WTC11 (cell line): Measurements from ENCODE around the gene SMYD3. TPM values are rescaled to one million over a fixed set of nuclear protein-coding genes. Genes with fewer than 3 reads are reported as not detected.

ENCODE experiments used
- ATAC-seq: fragments of 200-7000 bp; cut with Tn5 transposase; 2 replicates; pipeline ENCODE4 v1.10.0; 2021; ENCODE audit warnings: mild to moderate bottlenecking, moderate library complexity
- CTCF ChIA-PET: fragments of 300-600 bp; sonication (Branson Sonifier 250); formaldehyde crosslinking; loops from one replicate; lab custom pipeline; 2021; ENCODE audit warnings: antibody characterized with exemption; lab: Charles Lee
- POLR2A ChIA-PET: fragments of 350-600 bp; sonication (Branson Sonifier 250); formaldehyde crosslinking; loops from one replicate; lab custom pipeline; 2021; ENCODE audit warnings: antibody characterized with exemption; lab: Charles Lee
- DNase-seq: peaks from one replicate; pipeline ENCODE4 v3.0.0; 2021; ENCODE audit warnings: low spot score
- H3K27ac Mint-ChIP-seq: 2 replicates; pipeline ENCODE4 v1.8.0; 2021; ENCODE audit warnings: mixed read lengths
- H3K27me3 Mint-ChIP-seq: 2 replicates; pipeline ENCODE4 v1.8.0; 2021; ENCODE audit warnings: low read depth, mild to moderate bottlenecking, moderate library complexity, mixed read lengths
- H3K36me3 Mint-ChIP-seq: 2 replicates; pipeline ENCODE4 v1.8.0; 2021; ENCODE audit warnings: mixed read lengths
- H3K4me1 Mint-ChIP-seq: 2 replicates; pipeline ENCODE4 v1.8.0; 2022; ENCODE audit warnings: mixed read lengths
- H3K4me3 Mint-ChIP-seq: 2 replicates; pipeline ENCODE4 v1.8.0; 2021; ENCODE audit warnings: mild to moderate bottlenecking, moderate library complexity, mixed read lengths
- H3K9me3 Mint-ChIP-seq: 2 replicates; pipeline ENCODE4 v1.8.0; 2021; ENCODE audit warnings: mixed read lengths
- CREB1 ChIP-seq: sonication (generic); formaldehyde crosslinking; IDR thresholded peaks from 2 replicates; pipeline ENCODE4 v1.8.0; 2023; ENCODE audit warnings: mild to moderate bottlenecking, missing genetic modification reagents
- CREM ChIP-seq: sonication (generic); formaldehyde crosslinking; IDR thresholded peaks from 2 replicates; pipeline ENCODE4 v1.8.1; 2022; ENCODE audit warnings: mild to moderate bottlenecking, missing genetic modification reagents, moderate library complexity
- ESRRA ChIP-seq: sonication (generic); formaldehyde crosslinking; IDR thresholded peaks from 2 replicates; pipeline ENCODE4 v1.8.1; 2022; ENCODE audit warnings: mild to moderate bottlenecking, missing genetic modification reagents, borderline replicate concordance
- HMGA2 ChIP-seq: fragments of 250-450 bp; sonication (Bioruptor Pico); IDR thresholded peaks from 2 replicates; pipeline ENCODE4 v1.4.0; 2021; ENCODE audit warnings: mild to moderate bottlenecking, moderate library complexity
- IRF2 ChIP-seq: sonication (generic); formaldehyde crosslinking; IDR thresholded peaks from 2 replicates; pipeline ENCODE4 v1.8.0; 2022; ENCODE audit warnings: low read depth, missing genetic modification reagents, borderline replicate concordance
- MXD4 ChIP-seq: fragments of 250-450 bp; sonication (Bioruptor Pico); IDR thresholded peaks from 2 replicates; pipeline ENCODE4 v1.8.0; 2021; ENCODE audit warnings: mild to moderate bottlenecking, moderate library complexity, borderline replicate concordance
- NFATC4 ChIP-seq: fragments of 250-450 bp; sonication (Bioruptor Pico); IDR thresholded peaks from 2 replicates; pipeline ENCODE4 v1.9.0; 2021; ENCODE audit warnings: mild to moderate bottlenecking
- SMAD3 ChIP-seq: sonication (generic); formaldehyde crosslinking; IDR thresholded peaks from 2 replicates; pipeline ENCODE4 v1.8.0; 2022; ENCODE audit warnings: missing genetic modification reagents, mild to moderate bottlenecking, borderline replicate concordance
- SMAD4 ChIP-seq: sonication (generic); formaldehyde crosslinking; IDR thresholded peaks from 2 replicates; pipeline ENCODE4 v1.8.0; 2022; ENCODE audit warnings: mild to moderate bottlenecking, missing genetic modification reagents
- ZNF416 ChIP-seq: fragments of 250-450 bp; sonication (Bioruptor Pico); IDR thresholded peaks from 2 replicates; pipeline ENCODE4 v1.9.0; 2021; ENCODE audit warnings: mild to moderate bottlenecking, inconsistent platforms
- total RNA-seq: library from RNA; stranded (reverse); gene quantifications from 3 replicates; pipeline ENCODE4 v1.2.3, GENCODE V29; 2021
- TF ChIP-seq, protein P1 (sequence below): fragments of 250-450 bp; sonication (Bioruptor Pico); conservative IDR thresholded peaks from 2 replicates; pipeline ENCODE4 v1.9.0; 2021; ENCODE audit warnings: mild to moderate bottlenecking
- TF ChIP-seq, protein P2 (sequence below): sonication (generic); formaldehyde crosslinking; IDR thresholded peaks from 2 replicates; pipeline ENCODE4 v1.8.0; 2022; ENCODE audit warnings: mild to moderate bottlenecking, missing genetic modification reagents
- TF ChIP-seq, protein P3 (sequence below): sonication (generic); formaldehyde crosslinking; IDR thresholded peaks from 2 replicates; pipeline ENCODE4 v1.8.1; 2023; ENCODE audit warnings: mild to moderate bottlenecking, missing genetic modification reagents, borderline replicate concordance
- TF ChIP-seq, protein P4 (sequence below): sonication (generic); formaldehyde crosslinking; conservative IDR thresholded peaks from 2 replicates; pipeline ENCODE4 v1.8.1; 2023; ENCODE audit warnings: mild to moderate bottlenecking, low read depth, missing genetic modification reagents, moderate library complexity

Gene SMYD3
- total RNA-seq, 1 experiment from 2014 or later = 21.4 TPM

DNA sequence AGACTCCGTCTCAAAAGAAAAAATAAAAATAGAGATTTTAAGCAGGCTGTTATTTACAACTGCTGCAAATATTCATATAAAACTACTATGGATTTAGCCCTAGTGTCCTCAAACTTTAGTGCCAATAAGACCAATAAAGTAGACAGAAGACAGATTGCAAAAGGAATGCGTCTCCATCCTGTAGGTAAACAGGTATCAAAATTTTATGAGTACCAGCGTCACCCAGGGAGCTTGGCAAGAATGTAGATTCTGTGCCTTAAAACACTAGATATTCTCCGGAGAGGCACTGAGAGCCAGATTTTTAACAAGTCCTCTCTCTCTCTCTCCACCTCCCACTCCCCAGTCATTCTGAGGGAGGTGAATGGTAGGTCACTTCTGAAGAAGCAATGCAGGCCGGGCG is 18.4 kb downstream of the SMYD3 start (continued):
- TF ChIP-seq, protein P1, sequence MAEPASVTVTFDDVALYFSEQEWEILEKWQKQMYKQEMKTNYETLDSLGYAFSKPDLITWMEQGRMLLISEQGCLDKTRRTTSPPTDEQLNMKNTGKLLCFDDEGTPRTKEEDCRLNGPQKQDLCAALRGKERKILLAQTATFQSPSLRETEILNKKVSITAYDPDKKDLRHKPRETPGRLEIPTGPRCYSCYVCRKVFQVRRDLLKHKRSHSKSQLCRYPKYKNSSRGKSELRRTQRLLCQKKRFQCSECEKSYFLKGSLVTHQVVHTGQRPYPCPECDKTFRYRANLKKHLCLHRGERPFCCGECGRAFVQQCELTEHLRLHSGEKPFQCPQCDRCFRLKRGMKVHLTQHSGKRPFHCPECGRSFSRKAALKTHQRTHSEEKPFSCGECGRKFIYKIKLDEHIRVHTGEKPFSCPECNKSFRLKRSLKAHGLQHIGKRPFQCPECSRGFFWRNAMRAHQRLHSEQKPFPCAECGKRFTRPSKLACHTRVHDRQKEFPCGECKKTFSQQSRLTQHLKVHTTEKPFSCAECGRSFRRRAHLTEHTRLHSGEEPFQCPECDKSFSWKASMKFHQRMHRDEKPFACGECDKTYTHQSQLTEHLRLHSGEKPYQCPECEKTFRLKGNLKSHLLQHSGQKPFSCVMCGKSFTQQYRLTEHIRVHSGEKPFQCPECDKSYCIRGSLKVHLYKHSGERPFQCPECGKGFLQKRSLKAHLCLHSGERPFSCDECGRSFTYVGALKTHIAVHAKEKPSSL (CRISPR knock-in tag) = no peak
- TF ChIP-seq, protein P2, sequence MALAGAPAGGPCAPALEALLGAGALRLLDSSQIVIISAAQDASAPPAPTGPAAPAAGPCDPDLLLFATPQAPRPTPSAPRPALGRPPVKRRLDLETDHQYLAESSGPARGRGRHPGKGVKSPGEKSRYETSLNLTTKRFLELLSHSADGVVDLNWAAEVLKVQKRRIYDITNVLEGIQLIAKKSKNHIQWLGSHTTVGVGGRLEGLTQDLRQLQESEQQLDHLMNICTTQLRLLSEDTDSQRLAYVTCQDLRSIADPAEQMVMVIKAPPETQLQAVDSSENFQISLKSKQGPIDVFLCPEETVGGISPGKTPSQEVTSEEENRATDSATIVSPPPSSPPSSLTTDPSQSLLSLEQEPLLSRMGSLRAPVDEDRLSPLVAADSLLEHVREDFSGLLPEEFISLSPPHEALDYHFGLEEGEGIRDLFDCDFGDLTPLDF (CRISPR knock-in tag) = no peak

DNA sequence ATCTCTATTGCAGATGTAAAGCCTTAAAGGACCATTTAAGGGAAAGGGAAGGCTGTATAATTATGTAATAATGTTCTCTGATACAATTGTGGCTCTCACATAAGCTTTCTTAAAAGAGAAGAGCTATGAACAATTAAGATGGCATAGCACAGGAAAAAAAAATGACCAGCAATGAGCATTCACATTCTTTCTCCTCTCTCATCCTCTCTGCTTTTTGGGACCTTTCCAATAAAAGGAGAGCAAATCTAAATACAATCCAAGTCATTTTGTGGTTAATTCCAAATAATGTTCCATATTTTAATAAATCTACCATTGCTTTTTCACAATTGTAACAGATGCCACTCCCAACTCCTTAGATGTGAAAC is 23.5 kb downstream of the SMYD3 start:
- H3K4me3 Mint-ChIP-seq = no peak overlapping the region

More for the DNA sequence above, 23.5 kb downstream of the SMYD3 start:
- TF ChIP-seq ESRRA (CRISPR knock-in tag) (no peak), CREB1 (CRISPR knock-in tag) (no peak), CREM (CRISPR knock-in tag) (no peak), ZNF416 (CRISPR knock-in tag) (no peak), MXD4 (CRISPR knock-in tag) (no peak), SMAD3 (CRISPR knock-in tag) (no peak), IRF2 (CRISPR knock-in tag) (no peak), NFATC4 (CRISPR knock-in tag) (no peak), SMAD4 (CRISPR knock-in tag) (no peak), HMGA2 (CRISPR knock-in tag) (no peak)
- TF ChIP-seq, protein P2 (CRISPR knock-in tag) = no peak
- TF ChIP-seq, protein P3, sequence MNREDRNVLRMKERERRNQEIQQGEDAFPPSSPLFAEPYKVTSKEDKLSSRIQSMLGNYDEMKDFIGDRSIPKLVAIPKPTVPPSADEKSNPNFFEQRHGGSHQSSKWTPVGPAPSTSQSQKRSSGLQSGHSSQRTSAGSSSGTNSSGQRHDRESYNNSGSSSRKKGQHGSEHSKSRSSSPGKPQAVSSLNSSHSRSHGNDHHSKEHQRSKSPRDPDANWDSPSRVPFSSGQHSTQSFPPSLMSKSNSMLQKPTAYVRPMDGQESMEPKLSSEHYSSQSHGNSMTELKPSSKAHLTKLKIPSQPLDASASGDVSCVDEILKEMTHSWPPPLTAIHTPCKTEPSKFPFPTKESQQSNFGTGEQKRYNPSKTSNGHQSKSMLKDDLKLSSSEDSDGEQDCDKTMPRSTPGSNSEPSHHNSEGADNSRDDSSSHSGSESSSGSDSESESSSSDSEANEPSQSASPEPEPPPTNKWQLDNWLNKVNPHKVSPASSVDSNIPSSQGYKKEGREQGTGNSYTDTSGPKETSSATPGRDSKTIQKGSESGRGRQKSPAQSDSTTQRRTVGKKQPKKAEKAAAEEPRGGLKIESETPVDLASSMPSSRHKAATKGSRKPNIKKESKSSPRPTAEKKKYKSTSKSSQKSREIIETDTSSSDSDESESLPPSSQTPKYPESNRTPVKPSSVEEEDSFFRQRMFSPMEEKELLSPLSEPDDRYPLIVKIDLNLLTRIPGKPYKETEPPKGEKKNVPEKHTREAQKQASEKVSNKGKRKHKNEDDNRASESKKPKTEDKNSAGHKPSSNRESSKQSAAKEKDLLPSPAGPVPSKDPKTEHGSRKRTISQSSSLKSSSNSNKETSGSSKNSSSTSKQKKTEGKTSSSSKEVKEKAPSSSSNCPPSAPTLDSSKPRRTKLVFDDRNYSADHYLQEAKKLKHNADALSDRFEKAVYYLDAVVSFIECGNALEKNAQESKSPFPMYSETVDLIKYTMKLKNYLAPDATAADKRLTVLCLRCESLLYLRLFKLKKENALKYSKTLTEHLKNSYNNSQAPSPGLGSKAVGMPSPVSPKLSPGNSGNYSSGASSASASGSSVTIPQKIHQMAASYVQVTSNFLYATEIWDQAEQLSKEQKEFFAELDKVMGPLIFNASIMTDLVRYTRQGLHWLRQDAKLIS = no peak
- TF ChIP-seq, protein P4, sequence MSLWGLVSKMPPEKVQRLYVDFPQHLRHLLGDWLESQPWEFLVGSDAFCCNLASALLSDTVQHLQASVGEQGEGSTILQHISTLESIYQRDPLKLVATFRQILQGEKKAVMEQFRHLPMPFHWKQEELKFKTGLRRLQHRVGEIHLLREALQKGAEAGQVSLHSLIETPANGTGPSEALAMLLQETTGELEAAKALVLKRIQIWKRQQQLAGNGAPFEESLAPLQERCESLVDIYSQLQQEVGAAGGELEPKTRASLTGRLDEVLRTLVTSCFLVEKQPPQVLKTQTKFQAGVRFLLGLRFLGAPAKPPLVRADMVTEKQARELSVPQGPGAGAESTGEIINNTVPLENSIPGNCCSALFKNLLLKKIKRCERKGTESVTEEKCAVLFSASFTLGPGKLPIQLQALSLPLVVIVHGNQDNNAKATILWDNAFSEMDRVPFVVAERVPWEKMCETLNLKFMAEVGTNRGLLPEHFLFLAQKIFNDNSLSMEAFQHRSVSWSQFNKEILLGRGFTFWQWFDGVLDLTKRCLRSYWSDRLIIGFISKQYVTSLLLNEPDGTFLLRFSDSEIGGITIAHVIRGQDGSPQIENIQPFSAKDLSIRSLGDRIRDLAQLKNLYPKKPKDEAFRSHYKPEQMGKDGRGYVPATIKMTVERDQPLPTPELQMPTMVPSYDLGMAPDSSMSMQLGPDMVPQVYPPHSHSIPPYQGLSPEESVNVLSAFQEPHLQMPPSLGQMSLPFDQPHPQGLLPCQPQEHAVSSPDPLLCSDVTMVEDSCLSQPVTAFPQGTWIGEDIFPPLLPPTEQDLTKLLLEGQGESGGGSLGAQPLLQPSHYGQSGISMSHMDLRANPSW (CRISPR knock-in tag) = no peak
- TF ChIP-seq, all 79 proteins: peak for 0
- no peaks in the 10 kb centered on the region for H3K27me3 Mint-ChIP-seq
- no peak overlapping the region for H3K27ac Mint-ChIP-seq
- H3K36me3 Mint-ChIP-seq = no peaks in the 10 kb centered on the region; the same call in 1 of the 2 replicates
- ATAC-seq (no peak), DNase-seq (no peak)
- CTCF ChIA-PET = no interaction called here
- POLR2A ChIA-PET = no interaction called here
- H3K9me3 Mint-ChIP-seq = no peaks in the 10 kb centered on the region
- no peaks in the 10 kb centered on the region for H3K4me1 Mint-ChIP-seq
